T-cell (primary cell): ENCODE data around the gene JOSD1. TPM values are rescaled to one million over a fixed set of nuclear protein-coding genes. Genes with fewer than 3 reads are reported as not detected.

ENCODE experiments used
- ATAC-seq, 4 experiments: fragments of 200-7000 bp in 3 of 4; fragments of 150-1000 bp in 1 of 4; cut with Tn5 transposase; replicated peaks in 1 of 4; 1 replicate in 3 of 4; 2 replicates in 1 of 4; pipeline ENCODE4 v1.10.0; 2021; ENCODE audit warnings: moderate library complexity in 3 of 4, mild to moderate bottlenecking in 2 of 4, moderate number of reproducible peaks in 1 of 4
- CTCF ChIA-PET, 2 donors: fragments of 300-600 bp; sonication (Branson Sonifier 250); formaldehyde crosslinking; loops; one replicate each; lab custom pipeline; 2022; ENCODE audit warnings: antibody characterized with exemption in 2 of 2; lab: Charles Lee
- POLR2A ChIA-PET, 2 donors: fragments of 300-600 bp; sonication (Branson Sonifier 250); formaldehyde crosslinking; loops; one replicate each; lab custom pipeline; 2022; ENCODE audit warnings: antibody characterized with exemption in 2 of 2; lab: Charles Lee
- DNase-seq, 35 experiments: peaks; one replicate each; pipeline versions ENCODE4 v3.0.0 to v3.0.0-alpha.2; 2013 to 2023
- H3K27ac ChIP-seq: one replicate; pipeline ENCODE4 v1.5.1; 2013; ENCODE audit warnings: low read length
- H3K27me3 ChIP-seq, 2 experiments: replicated peaks in 1 of 2; 1 replicate in 1 of 2; 2 replicates in 1 of 2; pipeline versions ENCODE4 v1.6.1 to v1.7.0; 2013; ENCODE audit warnings: low read length in 1 of 2, mixed read lengths in 1 of 2; ENCODE audit not compliant: control insufficient read depth in 2 of 2, insufficient read depth in 2 of 2; ENCODE audit errors: extremely low read depth in 1 of 2
- H3K36me3 ChIP-seq, 2 donors: 1 replicate in 1 of 2; 2 replicates in 1 of 2; pipeline versions ENCODE4 v1.6.1 to v1.7.0; 2013; ENCODE audit warnings: low read length in 1 of 2; ENCODE audit not compliant: control insufficient read depth in 2 of 2, insufficient read depth in 1 of 2; ENCODE audit errors: extremely low read depth in 1 of 2
- H3K4me1 ChIP-seq, 2 experiments: 1 replicate in 1 of 2; 2 replicates in 1 of 2; pipeline versions ENCODE4 v1.6.1 to v1.7.0; 2013; ENCODE audit warnings: low read length in 2 of 2, mixed read lengths in 1 of 2; ENCODE audit not compliant: insufficient read depth in 2 of 2, control insufficient read depth in 1 of 2; ENCODE audit errors: extremely low read depth in 1 of 2
- H3K4me3 ChIP-seq, 2 donors: 1 replicate in 1 of 2; 2 replicates in 1 of 2; pipeline versions ENCODE4 v1.5.1 to v1.7.0; 2013; ENCODE audit warnings: mild to moderate bottlenecking in 2 of 2, low read length in 1 of 2, moderate library complexity in 1 of 2; ENCODE audit not compliant: control insufficient read depth in 1 of 2; ENCODE audit errors: extremely low read depth in 1 of 2
- H3K9me3 ChIP-seq: 2 replicates; pipeline ENCODE4 v1.7.0; 2013
- H3K27ac Mint-ChIP-seq, 2 donors: one replicate each; pipeline ENCODE4 v1.8.0; 2020 to 2021; ENCODE audit warnings: mild to moderate bottlenecking in 2 of 2, mixed read lengths in 2 of 2
- H3K27me3 Mint-ChIP-seq, 2 donors: one replicate each; pipeline ENCODE4 v1.8.0; 2021 to 2022; ENCODE audit warnings: mixed read lengths in 2 of 2
- H3K36me3 Mint-ChIP-seq: one replicate; pipeline ENCODE4 v1.8.0; 2021; ENCODE audit warnings: mixed read lengths
- H3K4me1 Mint-ChIP-seq, 3 donors: one replicate each; pipeline ENCODE4 v1.8.0; 2020 to 2022; ENCODE audit warnings: mixed read lengths in 3 of 3, mild to moderate bottlenecking in 1 of 3
- H3K4me3 Mint-ChIP-seq, 3 donors: one replicate each; pipeline ENCODE4 v1.8.0; 2020 to 2022; ENCODE audit warnings: mild to moderate bottlenecking in 3 of 3, mixed read lengths in 3 of 3, moderate library complexity in 3 of 3
- H3K9me3 Mint-ChIP-seq, 3 donors: one replicate each; pipeline ENCODE4 v1.8.0; 2020 to 2022; ENCODE audit warnings: mixed read lengths in 3 of 3
- WGBS: methylation state at CpG from one replicate; pipeline ENCODE4 v1.1.5; 2013; ENCODE audit warnings: missing lambda C conversion rate; ENCODE audit not compliant: insufficient coverage; 5-methylcytosine and 5-hydroxymethylcytosine counted together
- total RNA-seq, 35 experiments: library from RNA in 6 of 35; stranded (reverse) in 6 of 35; fragments of 120-200 nt in 1 of 35; gene quantifications; one replicate each; pipeline versions ENCODE4 v1.2.1 to v1.2.4 and lab custom pipeline; 2013 to 2026

The JOSD1 gene
- total RNA-seq, 5 donors from 2014 or later (not counting 1 experiment from before 2014, with no cell fraction given) = 78.4 to 164 (median 83.5) TPM

GRCh38 chr22:38727123-38727522 lies 26.4 kb upstream of the JOSD1 start:
- Histone ChIP-seq H3K4me1 (peaks cover 0 to 28% of the 10 kb centered on the region in 2 experiments), H3K4me3 (no peak overlapping the region), H3K9me3 (no peaks in the 10 kb centered on the region), H3K27me3 (no peaks in the 10 kb centered on the region), H3K27ac (no peak overlapping the region), H3K36me3 (peaks cover 34 to 94% of the 10 kb centered on the region in 2 donors)
- no peak for ATAC-seq
- Mint-ChIP-seq H3K27ac (peak overlapping the region in 1 of 2 donors; percentile 52), H3K9me3 (no peaks in the 10 kb centered on the region), H3K4me1 (peaks cover 10 to 23% (median 15%) of the 10 kb centered on the region in 3 donors), H3K4me3 (no peak overlapping the region), H3K27me3 (no peaks in the 10 kb centered on the region), H3K36me3 (peaks cover 74% of the 10 kb centered on the region)
- ChIA-PET POLR2A (interaction anchor here in 1 of 2 donors (0.6 kb wide), 1 partner anchor 295 kb away, joined by 4 read pairs; no protein-coding TSS in a partner anchor), CTCF (no interaction called here)
- WGBS = 89% methylated on average over 6 of the region's 12 CpGs
- no peak for DNase-seq

- Mint-ChIP-seq H3K4me1 (peaks cover 8 to 22% (median 14%) of the 10 kb centered on the region in 3 donors), H3K27ac (peak overlapping the region in 1 of 2 donors; percentile 3), H3K4me3 (no peak overlapping the region), H3K36me3 (peaks cover 80% of the 10 kb centered on the region), H3K9me3 (no peaks in the 10 kb centered on the region), H3K27me3 (no peaks in the 10 kb centered on the region)
- WGBS = 91% methylated on average over 11 of the region's 18 CpGs
- ATAC-seq (no peak), DNase-seq (no peak)
- H3K9me3 ChIP-seq = no peaks in the 10 kb centered on the region
- H3K4me1 ChIP-seq = peaks cover 0 to 17% of the 10 kb centered on the region in 2 experiments
- POLR2A ChIA-PET = interaction anchor here in 1 of 2 donors (1.0 kb wide), 1 partner anchor 47 kb away, joined by 3 read pairs; no protein-coding TSS in a partner anchor
- CTCF ChIA-PET = interaction anchor here (0.5 to 1.6 kb wide), 4 partner anchors 21 to 122 kb away, joined by 3 to 10 read pairs (median 4); partner anchors contain the start of gene GTPBP1 (in 1 of the 2)
- peaks cover 38 to 96% of the 10 kb centered on the region in 2 donors for H3K36me3 ChIP-seq
- H3K27ac ChIP-seq = no peak overlapping the region
- no peak overlapping the region for H3K4me3 ChIP-seq
- no peaks in the 10 kb centered on the region for H3K27me3 ChIP-seq
These were observed 25.3 kb upstream of the JOSD1 start for GRCh38 chr22:38725900-38726655.

GRCh38 chr22:38724926-38725571 lies 24.3 kb upstream of the JOSD1 start:
- DNase-seq (peak in 27 of 35 experiments; percentile 19 to 69 (median 35)), ATAC-seq (peak; percentile 58 to 81 (median 65))
- Mint-ChIP-seq H3K4me3 (no peak overlapping the region), H3K36me3 (peaks cover 74% of the 10 kb centered on the region), H3K27ac (peak overlapping the region; percentile 83 to 84), H3K4me1 (peaks cover 8 to 11% (median 11%) of the 10 kb centered on the region in 3 donors), H3K27me3 (no peaks in the 10 kb centered on the region), H3K9me3 (no peaks in the 10 kb centered on the region)
- ChIA-PET CTCF (interaction anchor here (0.6 to 2.1 kb wide), 19 partner anchors 8 to 278 kb away, joined by 3 to 10 read pairs (median 3); partner anchors contain the start of genes GTPBP1 (in 1 of the 2) and TOMM22 (in 1 of the 2)), POLR2A (interaction anchor here in 1 of 2 donors (0.6 to 1.4 kb wide), 3 partner anchors 10 to 1561 kb away, joined by 3 read pairs; no protein-coding TSS in a partner anchor)
- Histone ChIP-seq H3K27me3 (no peaks in the 10 kb centered on the region), H3K9me3 (no peaks in the 10 kb centered on the region), H3K36me3 (peaks cover 33 to 89% of the 10 kb centered on the region in 2 donors), H3K4me3 (no peak overlapping the region), H3K4me1 (peaks cover 0 to 8% of the 10 kb centered on the region in 2 experiments), H3K27ac (no peak overlapping the region)
- WGBS = 75% methylated on average over 3 of the region's 3 CpGs

GRCh38 chr22:38724176-38724575 lies 23.4 kb upstream of the JOSD1 start:
- no peak overlapping the region for H3K4me3 Mint-ChIP-seq
- DNase-seq (no peak), ATAC-seq (no peak)
- no peak overlapping the region for H3K4me3 ChIP-seq
- H3K4me1 Mint-ChIP-seq = peaks cover 8 to 10% (median 10%) of the 10 kb centered on the region in 3 donors
- peaks cover 70% of the 10 kb centered on the region for H3K36me3 Mint-ChIP-seq
- ChIA-PET CTCF (interaction anchor here (0.6 to 2.1 kb wide), 13 partner anchors 8 to 279 kb away, joined by 3 to 10 read pairs (median 3); partner anchors contain the start of gene GTPBP1 (in 1 of the 2)), POLR2A (interaction anchor here in 1 of 2 donors (1.2 to 1.4 kb wide), 2 partner anchors 10 to 15 kb away, joined by 3 read pairs; no protein-coding TSS in a partner anchor)
- H3K9me3 Mint-ChIP-seq = no peaks in the 10 kb centered on the region
- no peak overlapping the region for H3K27ac ChIP-seq
- H3K4me1 ChIP-seq = peaks cover 0 to 6% of the 10 kb centered on the region in 2 experiments
- H3K27ac Mint-ChIP-seq = peak overlapping the region in 1 of 2 donors; percentile 31
- H3K27me3 Mint-ChIP-seq = no peaks in the 10 kb centered on the region
- no peaks in the 10 kb centered on the region for H3K27me3 ChIP-seq
- H3K36me3 ChIP-seq = peaks cover 27 to 85% of the 10 kb centered on the region in 2 donors
- WGBS = 91% methylated on average over 4 of the region's 7 CpGs
- no peaks in the 10 kb centered on the region for H3K9me3 ChIP-seq

- H3K36me3 ChIP-seq = peaks cover 10 to 81% of the 10 kb centered on the region in 2 donors
- Mint-ChIP-seq H3K27me3 (no peaks in the 10 kb centered on the region), H3K9me3 (no peaks in the 10 kb centered on the region), H3K36me3 (peaks cover 59% of the 10 kb centered on the region), H3K4me3 (no peak overlapping the region), H3K27ac (no peak overlapping the region), H3K4me1 (peaks cover 12 to 17% (median 12%) of the 10 kb centered on the region in 3 donors)
- no peaks in the 10 kb centered on the region for H3K27me3 ChIP-seq
- no peaks in the 10 kb centered on the region for H3K4me1 ChIP-seq
- H3K9me3 ChIP-seq = no peaks in the 10 kb centered on the region
- CTCF ChIA-PET = interaction anchor here in 1 of 2 donors (0.9 to 1.6 kb wide), 2 partner anchors 14 to 16 kb away, joined by 3 to 6 read pairs; partner anchors contain the start of gene GTPBP1
- ATAC-seq (no peak), DNase-seq (no peak)
- POLR2A ChIA-PET = interaction anchor here (0.6 to 0.9 kb wide), 2 partner anchors 9 to 34 kb away, joined by 4 to 7 read pairs; no protein-coding TSS in a partner anchor
- H3K4me3 ChIP-seq = no peak overlapping the region
- H3K27ac ChIP-seq = no peak overlapping the region
- WGBS = 98% methylated on average over 6 of the region's 7 CpGs
These were observed 20.8 kb upstream of the JOSD1 start for GRCh38 chr22:38721551-38721950.
